ENCODE results near the gene ATP1B3. TPM values are rescaled to one million over a fixed set of nuclear protein-coding genes. Genes with fewer than 3 reads are reported as not detected.
"Not testable (repeated sequence)": the region's sequence is repeated elsewhere in the genome, so short reads cannot be mapped to it uniquely, and the experiment has no call there.

ATP1B3 gene
- total RNA-seq, 1 experiment from 2014 or later, result 94.3 TPM

GRCh38 chr3:141963301-141963700 lies 86.9 kb downstream of the ATP1B3 start:
- H3K9me3 ChIP-seq (replicated peaks), result no peaks in the 10 kb centered on the region

DNA sequence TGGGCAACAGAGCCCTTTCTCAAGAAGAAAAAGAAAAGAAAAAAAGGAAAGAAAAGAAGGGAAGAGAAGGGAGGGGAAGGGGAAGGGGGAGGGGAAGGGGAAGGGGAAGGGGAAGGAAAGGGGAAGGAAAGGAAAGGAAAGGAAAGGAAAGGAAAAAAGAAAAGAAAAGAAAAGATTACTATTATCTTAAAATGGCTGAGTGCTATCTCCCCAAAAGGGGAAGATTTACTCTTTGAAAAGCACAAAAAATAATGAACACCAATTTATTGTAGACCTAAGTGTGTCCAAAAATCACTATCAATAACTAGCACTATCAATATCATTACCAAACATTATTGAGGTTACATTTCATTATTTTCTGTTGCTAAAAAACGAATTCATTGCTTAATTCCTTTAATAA lies 89.0 kb downstream of the ATP1B3 start:
- Histone ChIP-seq H3K9me3 (replicated peaks) (no peaks in the 10 kb centered on the region), H3K27ac (no peak overlapping the region), H3K27me3 (no peaks in the 10 kb centered on the region), H3K4me1 (peaks cover 9% of the 10 kb centered on the region), H3K36me3 (peaks cover 45% of the 10 kb centered on the region), H3K4me3 (no peak overlapping the region)
- no peak for DNase-seq

More at GRCh38 chr3:141963301-141963700, 86.9 kb downstream of the ATP1B3 start:
- Histone ChIP-seq H3K27ac (no peak overlapping the region), H3K36me3 (peaks cover 44% of the 10 kb centered on the region), H3K4me1 (peaks cover 20% of the 10 kb centered on the region), H3K4me3 (no peak overlapping the region), H3K27me3 (no peaks in the 10 kb centered on the region)
- no peak for DNase-seq

- H3K9me3 ChIP-seq (replicated peaks), result no peaks in the 10 kb centered on the region
- H3K4me1 ChIP-seq, result no peaks in the 10 kb centered on the region
- DNase-seq, result no peak
- peaks cover 41% of the 10 kb centered on the region for H3K36me3 ChIP-seq
- 0 out of 2 replicates have a peak, but pooled peaks cover 3% of the 10 kb centered on the region for H3K27me3 ChIP-seq
- H3K4me3 ChIP-seq, result no peak overlapping the region
- H3K27ac ChIP-seq, result no peak overlapping the region
Measured at GRCh38 chr3:141969711-141970110, 93.3 kb downstream of the ATP1B3 start.

GRCh38 chr3:141971571-141971970 lies 95.1 kb downstream of the ATP1B3 start:
- DNase-seq, result no peak
- no peak overlapping the region for H3K27ac ChIP-seq
- no peaks in the 10 kb centered on the region for H3K9me3 ChIP-seq (replicated peaks)
- H3K27me3 ChIP-seq, result 0 out of 2 replicates have a peak, but pooled peaks cover 3% of the 10 kb centered on the region
- H3K4me3 ChIP-seq, result no peak overlapping the region
- no peaks in the 10 kb centered on the region for H3K4me1 ChIP-seq
- peaks cover 52% of the 10 kb centered on the region for H3K36me3 ChIP-seq

DNA sequence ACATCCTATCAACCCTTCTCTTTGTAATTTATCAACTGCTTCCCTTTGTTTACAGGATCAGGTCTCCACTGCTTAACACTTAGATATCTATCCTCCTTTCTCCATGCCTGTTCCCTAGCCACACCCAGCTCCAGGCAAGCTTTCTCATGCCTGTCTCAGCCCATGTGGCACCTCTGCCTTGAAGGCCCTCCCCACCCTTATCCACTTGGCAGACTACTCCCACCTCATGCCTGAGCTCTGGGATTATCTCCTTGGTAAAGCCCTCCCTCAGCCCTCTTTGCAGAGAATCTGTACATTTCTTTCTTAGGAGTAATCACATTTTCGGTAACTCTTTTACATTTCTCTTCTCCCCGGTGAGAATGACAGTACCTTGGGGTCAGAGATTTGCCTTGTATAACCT lies 96.0 kb downstream of the ATP1B3 start:
- Histone ChIP-seq H3K27ac (no peak overlapping the region), H3K9me3 (replicated peaks) (no peaks in the 10 kb centered on the region), H3K4me3 (no peak overlapping the region), H3K27me3 (0 out of 2 replicates have a peak, but pooled peaks cover 3% of the 10 kb centered on the region), H3K4me1 (no peaks in the 10 kb centered on the region), H3K36me3 (peaks cover 53% of the 10 kb centered on the region)
- no peak for DNase-seq

- peaks cover 58% of the 10 kb centered on the region for H3K36me3 ChIP-seq
- not testable (repeated sequence) for H3K27me3 ChIP-seq; H3K4me1 ChIP-seq; H3K4me3 ChIP-seq; H3K9me3 ChIP-seq (replicated peaks); H3K27ac ChIP-seq; DNase-seq
Measured at GRCh38 chr3:141974777-141975176, 98.3 kb downstream of the ATP1B3 start.

Other genes with a start within 250 kb of the ATP1B3 start
- 46.6 and 46.9 TPM in 2 replicates for gene RNF7, start 138.3 kb upstream of the ATP1B3 start, total RNA-seq (2014; rRNA removed; shearing (Covaris generic))
- gene GRK7, start 113.2 kb upstream of the ATP1B3 start, total RNA-seq (2014; rRNA removed; shearing (Covaris generic)), result 0.20 and 0.30 TPM in 2 replicates

Measured in SJCRH30 (cell line).